HCT116 (cell line): ENCODE measurements around the gene IL6ST.

Experiments
- CTCF ChIP-seq, 3 experiments: fragments of 200-600 bp in 1 of 3; sonication (generic) in 1 of 3; IDR thresholded peaks in 2 of 3; conservative IDR thresholded peaks in 1 of 3; 2 replicates each; pipeline ENCODE4 v1.5.1; 2012 to 2017; ENCODE audit warnings: low read depth in 2 of 3, low read length in 2 of 3, antibody characterized with exemption in 1 of 3, borderline replicate concordance in 1 of 3, control low read depth in 1 of 3, mild to moderate bottlenecking in 1 of 3, mixed read lengths in 1 of 3, mixed run types in 1 of 3, moderate library complexity in 1 of 3; ENCODE audit not compliant: insufficient read depth in 1 of 3
- EGR1 ChIP-seq: IDR thresholded peaks from 2 replicates; pipeline ENCODE4 v1.6.1; 2012; ENCODE audit warnings: low read depth
- TCF7L2 ChIP-seq: IDR thresholded peaks from 2 replicates; pipeline ENCODE4 v1.7.0; 2011; ENCODE audit warnings: borderline replicate concordance, inconsistent platforms; ENCODE audit not compliant: insufficient read depth, insufficient read length; ENCODE audit errors: extremely low read depth
- ZNF274 ChIP-seq: fragments of 200-500 bp; sonication (Bioruptor generic); IDR thresholded peaks from 2 replicates; pipeline ENCODE4 v1.6.1; 2014; ENCODE audit warnings: mild to moderate bottlenecking, low read depth, low read length, inconsistent platforms

- TF ChIP-seq TCF7L2 (no peak), EGR1 (no peak), CTCF (IDR thresholded peaks at IDR 0.05 in 2 of 3, conservative IDR thresholded peaks at IDR 0.05 in 1 of 3; ENCODE audit: borderline replicate concordance in 1 of 3, insufficient read depth in 1 of 3, low read depth in 2 of 3, low read length in 2 of 3) (no peak), ZNF274 (no peak)
Observed at GRCh38 chr5:55919625-55920024, 75.1 kb downstream of the IL6ST start.
